PC-9 (cell line): ENCODE measurements around the gene CNNM4.

Experiments
- EZH2 ChIP-seq: fragments of 200-600 bp; sonication (generic); IDR thresholded peaks from 2 replicates; pipeline ENCODE4 v1.8.0; 2017; ENCODE audit warnings: antibody characterized with exemption, low read depth
- TF ChIP-seq, protein P1 (sequence below): fragments of 200-600 bp; sonication (generic); conservative IDR thresholded peaks from 2 replicates; pipeline ENCODE4 v1.6.1; 2017; ENCODE audit warnings: mixed run types, antibody characterized with exemption, mild to moderate bottlenecking, moderate library complexity

GRCh38 chr2:96860065-96861029 lies 99.6 kb downstream of the CNNM4 start:
- TF ChIP-seq, protein P1, sequence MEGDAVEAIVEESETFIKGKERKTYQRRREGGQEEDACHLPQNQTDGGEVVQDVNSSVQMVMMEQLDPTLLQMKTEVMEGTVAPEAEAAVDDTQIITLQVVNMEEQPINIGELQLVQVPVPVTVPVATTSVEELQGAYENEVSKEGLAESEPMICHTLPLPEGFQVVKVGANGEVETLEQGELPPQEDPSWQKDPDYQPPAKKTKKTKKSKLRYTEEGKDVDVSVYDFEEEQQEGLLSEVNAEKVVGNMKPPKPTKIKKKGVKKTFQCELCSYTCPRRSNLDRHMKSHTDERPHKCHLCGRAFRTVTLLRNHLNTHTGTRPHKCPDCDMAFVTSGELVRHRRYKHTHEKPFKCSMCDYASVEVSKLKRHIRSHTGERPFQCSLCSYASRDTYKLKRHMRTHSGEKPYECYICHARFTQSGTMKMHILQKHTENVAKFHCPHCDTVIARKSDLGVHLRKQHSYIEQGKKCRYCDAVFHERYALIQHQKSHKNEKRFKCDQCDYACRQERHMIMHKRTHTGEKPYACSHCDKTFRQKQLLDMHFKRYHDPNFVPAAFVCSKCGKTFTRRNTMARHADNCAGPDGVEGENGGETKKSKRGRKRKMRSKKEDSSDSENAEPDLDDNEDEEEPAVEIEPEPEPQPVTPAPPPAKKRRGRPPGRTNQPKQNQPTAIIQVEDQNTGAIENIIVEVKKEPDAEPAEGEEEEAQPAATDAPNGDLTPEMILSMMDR, result no peak
- no peak for TF ChIP-seq EZH2
